A549 (cell line): ENCODE results near the gene SUGCT. TPM values are rescaled to one million over a fixed set of nuclear protein-coding genes. Genes with fewer than 3 reads are reported as not detected.

Experiments used
- ATAC-seq, 2 experiments: fragments of 200-7000 bp in 1 of 2; fragments of >200 bp in 1 of 2; cut with Nextera tagmentation in 1 of 2; cut with Tn5 transposase in 1 of 2; 3 replicates each; pipeline versions ENCODE4 v1.8.0 to v1.9.1; 2018 to 2020; ENCODE audit warnings: mild to moderate bottlenecking in 1 of 2, moderate library complexity in 1 of 2
- CTCF ChIA-PET: fragments of 300-600 bp; sonication (Branson Sonifier 250); formaldehyde crosslinking; extraction: SDS; loops from one replicate; lab custom pipeline; 2021; ENCODE audit warnings: antibody characterized with exemption, inconsistent platforms; lab: Yijun Ruan, JAX
- POLR2A ChIA-PET: fragments of 350-600 bp; formaldehyde crosslinking; extraction: SDS; loops from one replicate; lab custom pipeline; 2021; ENCODE audit warnings: antibody characterized with exemption, inconsistent platforms; lab: Yijun Ruan, JAX
- DNase-seq, 2 experiments: peaks; one replicate each; pipeline versions ENCODE4 v3.0.0 to v3.0.0-alpha.2; 2011 to 2016; ENCODE audit warnings: low read depth in 1 of 2, low spot score in 1 of 2
- FAIRE-seq: peaks from 2 replicates; lab custom pipeline; 2011; peaks lifted over from hg19 to GRCh38; lab: Jason Lieb, UNC
- H3K27ac ChIP-seq, 2 experiments: fragments of >200 bp; sonication (Bioruptor Twin); formaldehyde crosslinking; 3 replicates each; pipeline ENCODE4 v1.5.1; 2016 to 2017
- H3K4me1 ChIP-seq: fragments of >200 bp; sonication (Bioruptor Twin); formaldehyde crosslinking; 3 replicates; pipeline ENCODE4 v1.6.1; 2016
- H3K4me2 ChIP-seq: fragments of >200 bp; sonication (Bioruptor Twin); formaldehyde crosslinking; 3 replicates; pipeline ENCODE4 v1.6.1; 2016
- H3K4me3 ChIP-seq: fragments of >200 bp; sonication (Bioruptor Twin); formaldehyde crosslinking; 3 replicates; pipeline ENCODE4 v1.5.1; 2016
- H3K9me3 ChIP-seq: fragments of >200 bp; sonication (Bioruptor Twin); formaldehyde crosslinking; 3 replicates; pipeline ENCODE4 v1.6.1; 2016
- CHD4 ChIP-seq: fragments of 200-600 bp; sonication (generic); IDR thresholded peaks from 2 replicates; pipeline ENCODE4 v1.6.1; 2016; ENCODE audit warnings: antibody characterized with exemption, mild to moderate bottlenecking, borderline replicate concordance
- EHMT2 ChIP-seq: fragments of 200-600 bp; sonication (generic); IDR thresholded peaks from 2 replicates; pipeline ENCODE4 v1.6.1; 2016; ENCODE audit warnings: antibody characterized with exemption, low read depth, mild to moderate bottlenecking, moderate library complexity
- ESRRA ChIP-seq: fragments of 150-350 bp; IDR thresholded peaks from 2 replicates; pipeline ENCODE4 v1.6.1; 2014; ENCODE audit warnings: mild to moderate bottlenecking, low read length, borderline replicate concordance
- FOSB ChIP-seq: fragments of 250-450 bp; sonication (Bioruptor Pico); IDR thresholded peaks from 2 replicates; pipeline ENCODE4 v1.5.0; 2020; ENCODE audit warnings: mild to moderate bottlenecking, moderate library complexity
- FOSL2 ChIP-seq, 2 experiments: fragments of 450-650 bp in 1 of 2; fragments of >200 bp in 1 of 2; sonication (Bioruptor Twin) in 1 of 2; formaldehyde crosslinking; IDR thresholded peaks; 2 replicates each; pipeline versions ENCODE4 v1.5.0 to v1.6.1; 2016 to 2020; ENCODE audit warnings: mild to moderate bottlenecking in 1 of 2, moderate library complexity in 1 of 2
- FOXS1 ChIP-seq: fragments of 250-450 bp; sonication (Bioruptor Pico); IDR thresholded peaks from 2 replicates; pipeline ENCODE4 v1.5.0; 2020; ENCODE audit warnings: mild to moderate bottlenecking, moderate library complexity
- GATA3 ChIP-seq: IDR thresholded peaks from 2 replicates; pipeline ENCODE4 v1.6.1; 2012; ENCODE audit warnings: borderline replicate concordance
- HEYL ChIP-seq: fragments of 250-450 bp; sonication (Bioruptor Pico); IDR thresholded peaks from 2 replicates; pipeline ENCODE4 v1.8.0; 2021; ENCODE audit warnings: mild to moderate bottlenecking, moderate library complexity
- HOXA7 ChIP-seq: fragments of 250-450 bp; sonication (Bioruptor Pico); IDR thresholded peaks from 2 replicates; pipeline ENCODE4 v1.5.0; 2020; ENCODE audit warnings: mild to moderate bottlenecking, moderate library complexity
- HOXB13 ChIP-seq: fragments of 250-450 bp; sonication (Bioruptor Pico); IDR thresholded peaks from 2 replicates; pipeline ENCODE4 v1.5.0; 2020; ENCODE audit warnings: low read depth, mild to moderate bottlenecking, moderate library complexity
- HOXB5 ChIP-seq: fragments of 250-450 bp; sonication (Bioruptor Pico); IDR thresholded peaks from 2 replicates; pipeline ENCODE4 v1.5.0; 2020; ENCODE audit warnings: mild to moderate bottlenecking, moderate library complexity
- JUN ChIP-seq, 2 experiments: fragments of >200 bp; sonication (Bioruptor Twin); formaldehyde crosslinking; IDR thresholded peaks; 2 replicates in 1 of 2; 3 replicates in 1 of 2; pipeline ENCODE4 v1.6.1; 2016 to 2017
- JUNB ChIP-seq: fragments of >200 bp; sonication (Bioruptor Twin); formaldehyde crosslinking; IDR thresholded peaks from 2 replicates; pipeline ENCODE4 v1.6.1; 2016
- NPAS2 ChIP-seq: fragments of 250-450 bp; sonication (Bioruptor Pico); IDR thresholded peaks from 2 replicates; pipeline ENCODE4 v1.8.0; 2022; ENCODE audit warnings: mild to moderate bottlenecking, moderate library complexity, borderline replicate concordance
- NR3C1 ChIP-seq: fragments of >200 bp; sonication (Bioruptor Twin); formaldehyde crosslinking; IDR thresholded peaks from 3 replicates; pipeline ENCODE4 v1.6.1; 2017
- POLR2A ChIP-seq: IDR thresholded peaks from 2 replicates; pipeline ENCODE4 v1.6.1; 2012; ENCODE audit warnings: mild to moderate bottlenecking, low read length
- RAD21 ChIP-seq, 2 experiments: fragments of >200 bp in 1 of 2; sonication (Bioruptor Twin) in 1 of 2; formaldehyde crosslinking in 1 of 2; IDR thresholded peaks in 1 of 2; conservative IDR thresholded peaks in 1 of 2; 2 replicates in 1 of 2; 3 replicates in 1 of 2; pipeline ENCODE4 v1.6.1; 2012 to 2018; ENCODE audit warnings: inconsistent platforms in 1 of 2
- RARB ChIP-seq: fragments of 250-450 bp; sonication (Bioruptor Pico); IDR thresholded peaks from 2 replicates; pipeline ENCODE4 v1.8.0; 2021; ENCODE audit warnings: mild to moderate bottlenecking, moderate library complexity
- RNF2 ChIP-seq: fragments of 200-600 bp; sonication (generic); IDR thresholded peaks from 2 replicates; pipeline ENCODE4 v1.6.1; 2016; ENCODE audit warnings: low read depth, mild to moderate bottlenecking, antibody characterized with exemption, moderate library complexity, borderline replicate concordance
- TFCP2L1 ChIP-seq: fragments of 250-450 bp; sonication (Bioruptor Pico); IDR thresholded peaks from 2 replicates; pipeline ENCODE4 v1.5.0; 2021; ENCODE audit warnings: mild to moderate bottlenecking
- TP53 ChIP-seq: fragments of 250-450 bp; sonication (Bioruptor Pico); IDR thresholded peaks from 2 replicates; pipeline ENCODE4 v1.5.0; 2021; ENCODE audit warnings: mild to moderate bottlenecking, moderate library complexity
- ZC3H11A ChIP-seq: fragments of 450-650 bp; IDR thresholded peaks from 2 replicates; pipeline ENCODE4 v1.6.1; 2014; ENCODE audit warnings: antibody characterized with exemption, mild to moderate bottlenecking
- WGBS: methylation state at CpG from one replicate; pipeline ENCODE4 v1.1.6; 2017; ENCODE audit errors: missing lambda C conversion rate; 5-methylcytosine and 5-hydroxymethylcytosine counted together
- polyA plus RNA-seq, 4 experiments: library from polyadenylated mRNA; depleted of rRNA in 3 of 4; stranded (reverse); fragments of >200 nt; fragmentation: RNase III in 1 of 4; extraction: RNeasy Plus Mini Kit Qiagen cat#74134 plus additional on column Dnase treatment in 1 of 4; gene quantifications; 2 replicates in 3 of 4; 3 replicates in 1 of 4; pipeline ENCODE4 v1.2.3, GENCODE V29; 2011 to 2017
- TF ChIP-seq, protein P1 (sequence below): IDR thresholded peaks from 2 replicates; pipeline ENCODE4 v1.6.1; 2012
- TF ChIP-seq, protein P2 (sequence below): fragments of 150-350 bp; IDR thresholded peaks from 2 replicates; pipeline ENCODE4 v1.6.1; 2014; ENCODE audit warnings: low read depth, mild to moderate bottlenecking, low read length
- TF ChIP-seq, protein P3 (sequence below): fragments of 450-650 bp; IDR thresholded peaks from 2 replicates; pipeline ENCODE4 v1.6.1; 2014; ENCODE audit warnings: antibody characterized with exemption
- TF ChIP-seq, protein P4 (sequence below): IDR thresholded peaks from 2 replicates; pipeline ENCODE4 v1.6.1; 2012
- TF ChIP-seq, protein P5 (sequence below): fragments of >200 bp; sonication (Bioruptor Twin); formaldehyde crosslinking; IDR thresholded peaks from 3 replicates; pipeline ENCODE4 v1.6.1; 2016
- TF ChIP-seq, protein P6 (sequence below): fragments of >200 bp; sonication (Bioruptor Twin); formaldehyde crosslinking; IDR thresholded peaks from 2 replicates; pipeline ENCODE4 v1.6.1; 2016

SUGCT gene
- polyA plus RNA-seq, 2 of the 4 experiments (the other 2 are of a cell fraction) = 1.4 to 1.6 TPM

DNA sequence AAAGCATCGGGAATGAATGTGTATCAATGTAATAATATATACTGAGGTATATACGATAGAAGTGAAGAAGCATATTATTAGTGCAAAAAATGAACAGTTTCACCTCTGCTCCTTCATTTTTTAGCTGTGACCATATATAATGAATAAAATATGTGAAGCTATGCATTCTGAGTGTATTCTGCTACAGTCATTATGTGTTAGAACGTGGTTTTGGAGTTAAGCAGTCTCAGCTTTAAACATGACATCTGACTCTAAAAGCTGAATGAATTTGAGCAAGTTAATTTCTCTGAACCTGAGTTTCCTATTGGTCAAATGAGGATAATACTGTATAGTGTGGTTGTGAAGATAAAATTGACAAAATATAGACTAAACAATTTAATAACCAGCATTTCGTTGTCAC lies 358.1 kb downstream of the SUGCT start:
- Histone ChIP-seq H3K9me3 (no peaks in the 10 kb centered on the region), H3K4me1 (no peaks in the 10 kb centered on the region), H3K4me3 (no peak overlapping the region), H3K4me2 (no peak overlapping the region), H3K27ac (no peak overlapping the region)
- ATAC-seq (no peak), DNase-seq (no peak), FAIRE-seq (no peak)
- CTCF ChIA-PET = interaction anchor here (1.9 kb wide), 1 partner anchor 10 kb away, joined by 5 read pairs; no protein-coding TSS in a partner anchor
- 14% methylated on average over 4 of the region's 4 CpGs for WGBS
- TF ChIP-seq EHMT2 (no peak), HOXA7 (CRISPR knock-in tag) (no peak), HOXB5 (CRISPR knock-in tag) (no peak), ZC3H11A (no peak), NR3C1 (no peak), JUNB (no peak), ESRRA (no peak), RNF2 (no peak), FOSL2 (IDR thresholded peaks at IDR 0.05) (no peak), FOSL2 (CRISPR knock-in tag; IDR thresholded peaks at IDR 0.05) (no peak), TP53 (CRISPR knock-in tag) (no peak), GATA3 (no peak), FOSB (no peak), FOXS1 (CRISPR knock-in tag) (no peak), CHD4 (no peak), RAD21 (conservative IDR thresholded peaks at IDR 0.05 in 1 of 2, IDR thresholded peaks at IDR 0.05 in 1 of 2) (no peak), TFCP2L1 (CRISPR knock-in tag) (no peak), NPAS2 (CRISPR knock-in tag) (no peak)
- TF ChIP-seq, protein P1, sequence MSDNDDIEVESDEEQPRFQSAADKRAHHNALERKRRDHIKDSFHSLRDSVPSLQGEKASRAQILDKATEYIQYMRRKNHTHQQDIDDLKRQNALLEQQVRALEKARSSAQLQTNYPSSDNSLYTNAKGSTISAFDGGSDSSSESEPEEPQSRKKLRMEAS = no peak
- TF ChIP-seq, protein P2, sequence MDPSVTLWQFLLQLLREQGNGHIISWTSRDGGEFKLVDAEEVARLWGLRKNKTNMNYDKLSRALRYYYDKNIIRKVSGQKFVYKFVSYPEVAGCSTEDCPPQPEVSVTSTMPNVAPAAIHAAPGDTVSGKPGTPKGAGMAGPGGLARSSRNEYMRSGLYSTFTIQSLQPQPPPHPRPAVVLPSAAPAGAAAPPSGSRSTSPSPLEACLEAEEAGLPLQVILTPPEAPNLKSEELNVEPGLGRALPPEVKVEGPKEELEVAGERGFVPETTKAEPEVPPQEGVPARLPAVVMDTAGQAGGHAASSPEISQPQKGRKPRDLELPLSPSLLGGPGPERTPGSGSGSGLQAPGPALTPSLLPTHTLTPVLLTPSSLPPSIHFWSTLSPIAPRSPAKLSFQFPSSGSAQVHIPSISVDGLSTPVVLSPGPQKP = no peak
- TF ChIP-seq, protein P3, sequence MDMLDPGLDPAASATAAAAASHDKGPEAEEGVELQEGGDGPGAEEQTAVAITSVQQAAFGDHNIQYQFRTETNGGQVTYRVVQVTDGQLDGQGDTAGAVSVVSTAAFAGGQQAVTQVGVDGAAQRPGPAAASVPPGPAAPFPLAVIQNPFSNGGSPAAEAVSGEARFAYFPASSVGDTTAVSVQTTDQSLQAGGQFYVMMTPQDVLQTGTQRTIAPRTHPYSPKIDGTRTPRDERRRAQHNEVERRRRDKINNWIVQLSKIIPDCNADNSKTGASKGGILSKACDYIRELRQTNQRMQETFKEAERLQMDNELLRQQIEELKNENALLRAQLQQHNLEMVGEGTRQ = no peak
- TF ChIP-seq, all 56 proteins: peak for 0
- POLR2A ChIA-PET = no interaction called here

DNA sequence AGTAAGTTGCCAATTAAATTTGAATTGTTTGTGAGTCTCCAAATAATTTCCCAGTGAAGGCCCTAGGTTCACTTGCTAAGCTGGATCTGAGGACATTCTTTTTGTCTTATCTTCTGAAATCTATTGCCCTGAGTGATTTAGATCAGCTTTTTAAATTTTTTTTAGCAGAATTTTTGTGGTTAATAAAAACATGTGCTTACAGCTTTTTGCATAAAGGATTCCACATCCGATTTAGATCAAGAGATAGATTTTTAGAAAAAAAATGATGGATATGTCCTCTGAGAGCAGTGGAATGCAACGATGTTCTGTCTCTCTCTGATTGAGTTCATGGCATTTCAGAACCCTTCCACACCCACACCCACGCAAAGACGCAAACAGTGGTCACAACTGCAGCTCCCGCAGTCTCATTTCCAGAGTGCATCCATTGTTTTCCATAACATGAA lies 358.8 kb downstream of the SUGCT start:
- Histone ChIP-seq H3K27ac (no peak overlapping the region), H3K4me3 (no peak overlapping the region), H3K9me3 (no peaks in the 10 kb centered on the region), H3K4me1 (no peaks in the 10 kb centered on the region), H3K4me2 (no peak overlapping the region)
- no peak for TF ChIP-seq NR3C1
- WGBS = 40% methylated on average over 5 of the region's 5 CpGs
- POLR2A ChIA-PET = no interaction called here
- CTCF ChIA-PET = interaction anchor here (1.9 kb wide), 1 partner anchor 11 kb away, joined by 5 read pairs; no protein-coding TSS in a partner anchor
- FAIRE-seq (no peak), DNase-seq (no peak), ATAC-seq (no peak)

DNA sequence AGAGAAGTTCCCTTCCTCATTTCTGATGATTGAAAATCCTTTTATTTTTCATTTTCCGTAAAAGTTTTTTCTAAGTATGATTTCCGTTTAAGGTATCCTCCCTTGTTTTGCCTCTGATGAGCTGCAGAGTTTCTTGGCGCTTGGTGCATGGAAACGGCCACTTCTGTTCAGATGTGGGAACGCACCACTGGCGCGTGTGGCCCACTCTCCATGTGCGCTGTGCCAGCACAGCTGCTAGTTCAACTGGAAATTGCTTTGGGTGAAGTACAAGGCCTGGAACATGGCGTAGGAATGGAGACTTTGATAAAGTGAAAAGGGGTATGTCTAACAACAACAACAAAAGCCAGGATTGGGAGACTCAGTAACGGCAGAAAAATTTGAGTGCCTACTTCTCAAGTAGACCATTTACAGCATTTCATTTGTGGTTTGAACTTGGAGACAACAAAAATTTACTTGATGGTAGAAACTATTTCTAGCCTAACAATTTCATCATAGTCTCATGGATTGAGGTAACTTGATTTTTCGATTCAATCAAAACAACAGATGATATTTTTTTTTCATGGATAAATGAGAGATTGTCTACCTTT lies 364.2 kb downstream of the SUGCT start:
- ATAC-seq = no peak
- no peak for FAIRE-seq

More for the DNA sequence above, 364.2 kb downstream of the SUGCT start:
- H3K4me3 ChIP-seq = no peak overlapping the region
- TF ChIP-seq RARB (CRISPR knock-in tag) = no peak
- TF ChIP-seq HEYL = no peak
- no peak for TF ChIP-seq NR3C1
- no peak for TF ChIP-seq EHMT2
- no peak for TF ChIP-seq HOXB13 (CRISPR knock-in tag)
- no peak for TF ChIP-seq RNF2
- no peak for TF ChIP-seq POLR2A
- TF ChIP-seq, protein P4, sequence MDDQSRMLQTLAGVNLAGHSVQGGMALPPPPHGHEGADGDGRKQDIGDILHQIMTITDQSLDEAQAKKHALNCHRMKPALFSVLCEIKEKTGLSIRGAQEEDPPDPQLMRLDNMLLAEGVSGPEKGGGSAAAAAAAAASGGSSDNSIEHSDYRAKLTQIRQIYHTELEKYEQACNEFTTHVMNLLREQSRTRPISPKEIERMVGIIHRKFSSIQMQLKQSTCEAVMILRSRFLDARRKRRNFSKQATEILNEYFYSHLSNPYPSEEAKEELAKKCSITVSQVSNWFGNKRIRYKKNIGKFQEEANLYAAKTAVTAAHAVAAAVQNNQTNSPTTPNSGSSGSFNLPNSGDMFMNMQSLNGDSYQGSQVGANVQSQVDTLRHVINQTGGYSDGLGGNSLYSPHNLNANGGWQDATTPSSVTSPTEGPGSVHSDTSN = no peak
- no peak for TF ChIP-seq JUN (IDR thresholded peaks at IDR 0.05)
- TF ChIP-seq, protein P5, sequence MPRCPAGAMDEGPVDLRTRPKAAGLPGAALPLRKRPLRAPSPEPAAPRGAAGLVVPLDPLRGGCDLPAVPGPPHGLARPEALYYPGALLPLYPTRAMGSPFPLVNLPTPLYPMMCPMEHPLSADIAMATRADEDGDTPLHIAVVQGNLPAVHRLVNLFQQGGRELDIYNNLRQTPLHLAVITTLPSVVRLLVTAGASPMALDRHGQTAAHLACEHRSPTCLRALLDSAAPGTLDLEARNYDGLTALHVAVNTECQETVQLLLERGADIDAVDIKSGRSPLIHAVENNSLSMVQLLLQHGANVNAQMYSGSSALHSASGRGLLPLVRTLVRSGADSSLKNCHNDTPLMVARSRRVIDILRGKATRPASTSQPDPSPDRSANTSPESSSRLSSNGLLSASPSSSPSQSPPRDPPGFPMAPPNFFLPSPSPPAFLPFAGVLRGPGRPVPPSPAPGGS = no peak
- TF ChIP-seq, protein P6, sequence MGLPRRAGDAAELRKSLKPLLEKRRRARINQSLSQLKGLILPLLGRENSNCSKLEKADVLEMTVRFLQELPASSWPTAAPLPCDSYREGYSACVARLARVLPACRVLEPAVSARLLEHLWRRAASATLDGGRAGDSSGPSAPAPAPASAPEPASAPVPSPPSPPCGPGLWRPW = no peak
- WGBS = 32% methylated on average over 11 of the region's 11 CpGs
- ChIA-PET POLR2A (no interaction called here), CTCF (interaction anchor here (0.7 kb wide), 1 partner anchor 119 kb away, joined by 3 read pairs; no protein-coding TSS in a partner anchor)
- H3K4me2 ChIP-seq = no peak overlapping the region
- no peak for DNase-seq
- H3K9me3 ChIP-seq = no peaks in the 10 kb centered on the region
- no peak overlapping the region for H3K27ac ChIP-seq
- H3K4me1 ChIP-seq = no peaks in the 10 kb centered on the region
